OCI-LY1 (cell line): Measurements from ENCODE around the gene HAAO.

Experiments used
- H2AFZ ChIP-seq: fragments of 200-600 bp; sonication (generic), shearing (Covaris generic); 2 replicates; pipeline ENCODE4 v1.6.0; 2014; ENCODE audit warnings: antibody characterized with exemption, mild to moderate bottlenecking, low read length
- H3F3A ChIP-seq: fragments of 200-600 bp; sonication (generic), shearing (Covaris generic); 2 replicates; pipeline ENCODE4 v1.6.0; 2014; ENCODE audit warnings: mild to moderate bottlenecking, antibody characterized with exemption, low read length, moderate library complexity; ENCODE audit not compliant: insufficient read depth
- H3K27ac ChIP-seq: fragments of 200-600 bp; sonication (generic); 2 replicates; pipeline ENCODE4 v1.5.1; 2014; ENCODE audit warnings: low read length, mixed run types, mild to moderate bottlenecking, low read depth; ENCODE audit not compliant: poor library complexity, severe bottlenecking
- H3K27me3 ChIP-seq: fragments of 200-600 bp; sonication (generic); 2 replicates; pipeline ENCODE4 v1.6.0; 2014; ENCODE audit warnings: antibody characterized with exemption, mild to moderate bottlenecking, low read length, moderate library complexity; ENCODE audit not compliant: insufficient read depth
- H3K36me3 ChIP-seq: fragments of 200-600 bp; sonication (generic); 2 replicates; pipeline ENCODE4 v1.6.1; 2014; ENCODE audit warnings: mild to moderate bottlenecking, antibody characterized with exemption, low read length, moderate library complexity, mixed read lengths; ENCODE audit not compliant: insufficient read depth
- H3K4me1 ChIP-seq: fragments of 200-600 bp; sonication (generic); 2 replicates; pipeline ENCODE4 v1.5.1; 2014; ENCODE audit warnings: mild to moderate bottlenecking, low read length, moderate library complexity; ENCODE audit not compliant: insufficient read depth, severe bottlenecking
- H3K4me2 ChIP-seq: fragments of 200-600 bp; sonication (generic), shearing (Covaris generic); 2 replicates; pipeline ENCODE4 v1.6.1; 2014; ENCODE audit warnings: low read length
- H3K4me3 ChIP-seq: fragments of 200-600 bp; sonication (generic); 2 replicates; pipeline ENCODE4 v1.5.1; 2014; ENCODE audit warnings: low read length, low read depth, mild to moderate bottlenecking, mixed read lengths; ENCODE audit not compliant: poor library complexity, severe bottlenecking
- H3K79me2 ChIP-seq: fragments of 200-600 bp; shearing (Covaris generic); 2 replicates; pipeline ENCODE4 v1.6.1; 2016; ENCODE audit warnings: mixed run types, low read length, mixed read lengths; ENCODE audit not compliant: insufficient read depth
- H3K9ac ChIP-seq: fragments of 200-600 bp; sonication (generic), shearing (Covaris generic); 2 replicates; pipeline ENCODE4 v1.6.1; 2014; ENCODE audit warnings: mild to moderate bottlenecking, low read length, mixed read lengths
- H3K9me2 ChIP-seq: fragments of 200-600 bp; sonication (generic), shearing (Covaris generic); 2 replicates; pipeline ENCODE4 v1.6.1; 2014; ENCODE audit warnings: low read depth, mild to moderate bottlenecking, low read length, mixed read lengths
- H3K9me3 ChIP-seq: fragments of 200-600 bp; shearing (Covaris generic); 2 replicates; pipeline ENCODE4 v1.6.1; 2014; ENCODE audit warnings: low read length, mixed read lengths
- H4K20me1 ChIP-seq: fragments of 200-600 bp; sonication (generic), shearing (Covaris generic); 2 replicates; pipeline ENCODE4 v1.6.0; 2016; ENCODE audit warnings: mild to moderate bottlenecking, low read length; ENCODE audit not compliant: insufficient read depth
- CTCF ChIP-seq: fragments of 200-600 bp; sonication (generic), shearing (Covaris generic); IDR thresholded peaks from 2 replicates; pipeline ENCODE4 v1.5.1; 2017; ENCODE audit warnings: mild to moderate bottlenecking, antibody characterized with exemption, low read length, moderate library complexity, mixed read lengths
- EZH2 ChIP-seq: fragments of 200-600 bp; sonication (generic), shearing (Covaris generic); IDR thresholded peaks from 2 replicates; pipeline ENCODE4 v1.8.0; 2017; ENCODE audit warnings: borderline replicate concordance, mixed run types, mild to moderate bottlenecking, antibody characterized with exemption, low read length, moderate library complexity, mixed read lengths

Gene HAAO

GRCh38 chr2:42781181-42781580, 11.2 kb downstream of the HAAO start:
- Histone ChIP-seq H3K9ac (no peak overlapping the region), H3K27me3 (no peaks in the 10 kb centered on the region), H4K20me1 (no peaks in the 10 kb centered on the region), H3K4me2 (no peak overlapping the region), H3K4me3 (no peak overlapping the region), H2AFZ (no peak overlapping the region), H3K4me1 (peaks cover 3% of the 10 kb centered on the region), H3K79me2 (no peaks in the 10 kb centered on the region), H3F3A (no peaks in the 10 kb centered on the region), H3K9me2 (no peaks in the 10 kb centered on the region), H3K9me3 (0 out of 2 replicates have a peak, but pooled peaks cover 5% of the 10 kb centered on the region), H3K27ac (no peak overlapping the region), H3K36me3 (no peaks in the 10 kb centered on the region)
- TF ChIP-seq EZH2, result no peak
- TF ChIP-seq CTCF, result no peak

GRCh38 chr2:42777883-42778805, 14.2 kb downstream of the HAAO start:
- H2AFZ ChIP-seq, result no peak overlapping the region
- H3K9me2 ChIP-seq, result no peaks in the 10 kb centered on the region
- no peaks in the 10 kb centered on the region for H3K79me2 ChIP-seq
- H3K9me3 ChIP-seq, result 0 out of 2 replicates have a peak, but pooled peaks cover 5% of the 10 kb centered on the region
- H3K36me3 ChIP-seq, result no peaks in the 10 kb centered on the region
- no peak overlapping the region for H3K27ac ChIP-seq
- H4K20me1 ChIP-seq, result no peaks in the 10 kb centered on the region
- H3K4me3 ChIP-seq, result no peak overlapping the region
- H3K4me1 ChIP-seq, result peaks cover 15% of the 10 kb centered on the region
- no peaks in the 10 kb centered on the region for H3F3A ChIP-seq
- no peak overlapping the region for H3K9ac ChIP-seq
- no peaks in the 10 kb centered on the region for H3K27me3 ChIP-seq
- H3K4me2 ChIP-seq, result no peak overlapping the region
- TF ChIP-seq CTCF (no peak), EZH2 (no peak)

- Histone ChIP-seq H3K9me2 (no peaks in the 10 kb centered on the region), H3K4me2 (peak overlapping the region; percentile 42), H3K4me3 (no peak overlapping the region), H3F3A (no peaks in the 10 kb centered on the region), H3K9ac (0 out of 2 replicates have a peak overlapping the region, but pooled peaks have one; percentile 4), H3K79me2 (no peaks in the 10 kb centered on the region), H3K36me3 (no peaks in the 10 kb centered on the region), H3K9me3 (0 out of 2 replicates have a peak, but pooled peaks cover 2% of the 10 kb centered on the region), H4K20me1 (no peaks in the 10 kb centered on the region), H3K27ac (peak overlapping the region; percentile 67), H2AFZ (0 out of 2 replicates have a peak overlapping the region, but pooled peaks have one; percentile 74), H3K27me3 (no peaks in the 10 kb centered on the region), H3K4me1 (peaks cover 16% of the 10 kb centered on the region)
- TF ChIP-seq EZH2 (no peak), CTCF (no peak)
These were observed 16.6 kb downstream of the HAAO start for GRCh38 chr2:42775810-42776209.
